GM23248 (cell line): ENCODE measurements around the gene FABP1.

Experiments used
- EZH2 ChIP-seq: fragments of 200-600 bp; sonication (generic); IDR thresholded peaks from 2 replicates; pipeline ENCODE4 v1.6.1; 2018; ENCODE audit warnings: antibody characterized with exemption, mild to moderate bottlenecking; ENCODE audit not compliant: insufficient read depth, poor library complexity, severe bottlenecking
- EZH2phosphoT487 ChIP-seq: fragments of 200-600 bp; sonication (generic); IDR thresholded peaks from 2 replicates; pipeline ENCODE4 v1.6.1; 2018; ENCODE audit warnings: antibody characterized with exemption, moderate library complexity, mild to moderate bottlenecking, low read depth; ENCODE audit not compliant: insufficient read depth

- TF ChIP-seq EZH2 (no peak), EZH2phosphoT487 (no peak)
Observed at GRCh38 chr2:88085099-88085498, 42.8 kb downstream of the FABP1 start.
